DMS153 (cell line): ENCODE results near the gene CACNB3.

Experiments used
- DNase-seq: peaks from one replicate; lab custom pipeline; 2025; lab: John Stamatoyannopoulos, UW

CACNB3 gene

DNA sequence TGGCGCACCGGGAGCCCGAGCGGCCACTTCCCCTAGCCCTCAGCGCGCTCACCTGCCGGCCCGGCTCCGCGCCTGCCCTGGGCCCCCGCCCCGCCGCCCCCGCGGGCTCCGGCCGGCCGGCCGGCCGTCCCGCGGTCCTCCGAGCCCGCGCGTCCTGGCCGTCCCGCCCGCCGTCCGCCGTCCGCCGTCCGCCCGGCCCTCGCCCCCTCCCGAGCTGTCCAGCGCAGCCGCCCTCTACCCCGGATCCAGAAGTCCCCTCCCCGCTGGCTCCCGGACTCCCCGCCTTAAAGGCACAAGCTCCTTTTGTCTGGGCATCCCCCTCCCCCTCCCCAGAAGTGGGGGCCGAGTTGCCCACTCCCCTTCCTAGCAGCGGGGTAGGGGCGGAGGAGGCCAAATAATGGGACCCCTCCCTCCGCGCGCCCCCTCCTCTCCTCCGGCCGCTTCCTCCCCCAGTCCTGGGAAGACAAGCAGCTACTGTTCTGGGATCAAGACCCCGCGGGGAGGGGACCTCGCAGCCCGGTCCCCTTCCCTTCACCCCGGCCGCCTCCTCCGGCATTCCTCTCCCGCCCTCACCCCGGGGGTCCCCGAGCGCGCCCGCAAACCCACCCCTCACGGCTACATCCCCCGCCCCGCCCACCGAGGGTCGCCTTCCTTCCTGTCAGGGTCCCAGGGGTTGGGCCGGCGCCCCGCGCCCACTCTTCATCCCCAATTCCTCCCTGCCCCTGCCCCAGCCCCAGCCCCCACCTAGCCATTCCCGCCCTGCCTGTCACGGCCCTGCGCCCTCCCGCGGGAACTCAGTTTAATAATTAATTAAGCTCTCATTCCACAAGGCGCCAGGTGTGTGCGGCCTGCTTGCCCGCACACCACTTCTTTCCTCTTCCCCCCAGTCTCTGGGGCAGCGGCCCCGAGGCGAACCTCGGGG lies 29.2 kb upstream of the CACNB3 start, which contains the start of gene ADCY6:
TSS of gene ADCY6 (minus strand) at position 236 of the 922 bp plus-strand sequence. CDS start 5,655 bp downstream, outside the sequence.
- DNase-seq = no peak

GRCh38 chr12:48789858-48790326 lies 28.4 kb upstream of the CACNB3 start:
- DNase-seq = no peak

DNA sequence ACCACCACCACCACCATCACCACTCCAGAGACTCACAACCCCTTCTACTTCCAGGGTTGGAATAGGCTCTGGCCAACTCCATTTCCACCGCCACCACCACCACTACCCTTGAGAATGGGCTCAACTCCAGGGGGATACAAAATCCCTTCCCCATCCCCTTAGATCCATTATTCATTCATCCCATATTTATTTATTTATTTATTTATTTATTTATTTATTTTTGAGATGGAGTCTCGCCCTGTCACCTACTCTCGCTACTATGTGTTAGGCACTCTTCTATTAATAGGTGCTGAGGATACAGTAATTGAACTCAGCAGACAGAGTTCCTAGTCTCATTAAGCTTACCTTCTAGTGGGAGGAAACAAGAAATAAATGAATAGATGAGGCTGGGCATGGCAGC lies 24.6 kb upstream of the CACNB3 start:
- DNase-seq = no peak

DNA sequence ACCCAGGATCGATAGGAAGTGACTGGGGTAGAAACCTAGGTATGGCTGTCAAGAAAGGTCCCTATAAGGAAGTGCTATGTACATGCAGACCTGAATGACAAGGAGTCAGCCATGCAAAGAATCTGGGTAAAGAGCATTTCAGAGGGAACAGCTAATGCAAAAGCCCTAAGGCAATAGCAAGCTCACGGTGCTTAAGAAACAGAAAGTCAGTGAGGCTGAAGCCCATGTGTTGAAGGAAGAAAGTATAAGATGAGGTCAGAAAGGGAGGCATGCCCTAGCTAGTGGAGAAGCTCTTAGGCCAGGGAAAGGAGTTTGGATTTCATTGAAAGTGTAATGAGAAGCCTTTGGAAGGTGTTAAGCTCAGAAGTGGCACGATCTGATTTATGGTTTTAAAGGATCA lies 23.4 kb upstream of the CACNB3 start:
- no peak for DNase-seq

DNA sequence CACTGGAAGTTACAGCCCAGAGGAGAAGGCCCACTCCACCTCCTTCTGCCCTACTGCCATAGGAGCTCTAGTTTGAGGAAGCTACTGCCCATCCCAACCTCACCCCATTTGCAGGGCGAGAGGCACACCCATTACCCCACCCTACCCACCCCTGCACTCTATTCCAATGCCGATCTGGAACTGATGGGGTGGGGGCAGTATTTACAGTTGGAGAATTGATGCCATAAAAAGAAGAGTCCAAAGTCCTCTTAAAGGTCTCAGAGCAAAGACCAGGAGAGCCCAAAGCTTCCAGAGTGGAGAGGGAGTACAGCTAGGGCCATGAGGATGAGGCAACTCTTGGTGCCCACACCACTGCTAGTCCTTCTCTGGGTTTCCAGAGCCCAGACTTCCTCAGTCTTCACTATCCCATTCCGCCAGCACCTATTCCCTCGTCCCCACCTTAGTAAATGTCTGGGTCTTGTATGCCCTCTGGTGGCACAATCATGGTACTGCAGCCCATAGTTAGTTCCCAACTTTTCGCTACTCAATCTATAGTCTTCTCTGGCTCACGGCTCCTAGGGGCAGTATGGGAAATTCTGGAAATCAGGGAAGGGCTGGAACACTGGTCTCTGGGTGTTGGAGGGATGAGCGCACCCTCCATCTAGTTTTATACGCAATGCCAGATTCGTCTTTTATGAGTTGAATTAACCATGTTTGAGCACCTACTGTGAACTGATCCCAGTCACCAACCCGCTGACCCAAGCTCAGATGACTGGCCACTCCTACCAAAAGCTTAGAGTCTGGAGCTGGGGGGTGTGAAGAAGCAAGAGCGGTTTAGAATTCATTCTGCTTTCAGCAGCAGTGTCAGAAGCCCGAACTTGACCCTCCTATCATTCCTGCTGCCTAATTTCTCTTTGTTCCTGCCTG lies 22.5 kb upstream of the CACNB3 start:
- DNase-seq = peak; percentile 69

DNA sequence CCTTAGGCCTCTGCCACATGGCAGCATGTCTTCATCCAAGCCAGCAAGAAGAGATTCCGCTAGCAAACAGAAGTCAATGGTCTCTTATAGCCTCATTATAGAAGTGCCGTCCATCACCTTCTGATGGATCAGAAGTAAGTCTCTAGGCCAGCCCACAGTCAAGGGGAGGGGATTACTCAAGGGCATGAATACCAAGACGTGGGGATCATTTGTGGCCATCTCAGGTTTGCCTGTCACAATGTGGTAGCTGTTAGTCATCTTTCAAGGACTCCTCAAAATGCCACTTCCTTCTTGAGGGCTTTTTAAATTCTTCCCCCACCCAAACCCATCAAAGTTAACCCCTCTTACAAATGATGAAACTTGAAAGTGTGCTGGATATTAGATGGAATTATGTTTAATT lies 21.3 kb upstream of the CACNB3 start:
- no peak for DNase-seq

GRCh38 chr12:48800457-48800856 lies 17.8 kb upstream of the CACNB3 start:
- no peak for DNase-seq

DNA sequence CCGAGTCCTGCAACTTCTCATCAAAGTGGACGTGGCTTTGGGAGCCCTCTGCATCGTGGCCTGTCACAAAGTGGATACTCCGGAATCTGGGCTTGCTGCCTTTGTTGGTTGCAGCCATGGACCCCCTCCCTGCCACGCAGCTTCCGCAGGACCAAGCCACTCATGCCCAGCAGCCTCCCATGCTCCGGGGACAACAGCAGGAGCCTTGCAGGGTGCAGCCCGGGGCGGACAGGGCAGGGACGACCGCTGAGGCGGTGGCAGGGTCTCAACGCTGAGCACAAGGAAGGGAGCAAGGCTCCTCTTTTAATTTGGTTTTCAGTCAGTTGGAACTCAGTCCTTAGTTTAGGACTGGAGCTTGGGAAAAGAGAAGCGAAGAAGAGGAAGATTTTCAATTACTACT lies 17.3 kb upstream of the CACNB3 start:
- DNase-seq = no peak

- no peak for DNase-seq
Observed at GRCh38 chr12:48803675-48804074, 14.6 kb upstream of the CACNB3 start.

- DNase-seq = no peak
Observed at GRCh38 chr12:48807981-48808380, 10.3 kb upstream of the CACNB3 start.

GRCh38 chr12:48810903-48811431 lies 7.3 kb upstream of the CACNB3 start:
- no peak for DNase-seq

DNA sequence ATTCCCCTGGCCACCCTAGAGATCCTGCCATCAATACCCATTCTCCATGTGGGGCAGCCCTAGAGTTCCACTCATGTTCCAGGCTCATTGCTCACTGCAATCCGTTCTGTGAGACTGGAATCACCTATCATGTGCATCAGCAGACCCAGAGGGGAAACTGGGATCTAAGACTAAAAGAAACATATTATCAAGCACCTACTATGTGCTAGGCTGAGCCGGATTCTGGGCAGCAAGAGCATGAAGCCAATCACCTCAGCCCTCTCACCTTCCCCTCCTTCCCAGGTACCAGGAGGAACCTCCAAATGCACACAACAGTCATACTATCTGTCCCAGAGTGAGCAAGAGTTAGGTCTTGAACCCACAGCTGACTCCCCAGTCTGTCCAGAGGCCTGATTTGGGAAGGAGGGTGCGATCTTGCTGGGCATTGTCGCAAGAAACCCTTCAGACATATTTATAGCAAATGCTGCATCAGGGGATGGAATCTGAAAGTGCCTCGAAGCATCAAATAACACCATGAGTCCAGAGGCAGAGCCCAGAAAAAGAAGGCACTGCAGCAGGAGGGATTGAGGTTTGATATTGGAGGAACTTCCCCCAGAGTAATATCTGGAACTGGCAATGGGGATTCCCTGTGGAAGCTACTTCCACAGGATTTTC lies 6.7 kb upstream of the CACNB3 start:
- no peak for DNase-seq

DNA sequence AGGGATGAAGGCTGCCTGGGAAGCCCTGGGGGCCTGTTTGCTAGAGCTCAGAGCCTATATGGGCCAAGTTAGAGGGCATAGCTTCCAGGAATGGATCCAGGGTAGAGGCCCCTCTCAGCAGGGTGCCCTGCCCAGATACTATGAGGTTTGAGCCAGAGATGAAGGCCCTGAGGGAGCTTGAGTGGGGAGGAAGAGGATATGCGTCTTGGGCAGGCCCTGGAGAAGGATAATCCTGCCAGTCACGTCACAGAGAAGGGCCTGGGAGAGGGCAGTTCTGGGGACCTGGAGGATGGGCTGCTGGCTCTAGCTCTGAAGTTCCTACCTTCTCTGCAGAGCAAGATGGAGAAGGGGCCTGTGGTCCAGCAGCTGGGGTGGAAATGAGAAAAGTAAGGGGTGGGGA lies 5.9 kb upstream of the CACNB3 start:
- no peak for DNase-seq

DNA sequence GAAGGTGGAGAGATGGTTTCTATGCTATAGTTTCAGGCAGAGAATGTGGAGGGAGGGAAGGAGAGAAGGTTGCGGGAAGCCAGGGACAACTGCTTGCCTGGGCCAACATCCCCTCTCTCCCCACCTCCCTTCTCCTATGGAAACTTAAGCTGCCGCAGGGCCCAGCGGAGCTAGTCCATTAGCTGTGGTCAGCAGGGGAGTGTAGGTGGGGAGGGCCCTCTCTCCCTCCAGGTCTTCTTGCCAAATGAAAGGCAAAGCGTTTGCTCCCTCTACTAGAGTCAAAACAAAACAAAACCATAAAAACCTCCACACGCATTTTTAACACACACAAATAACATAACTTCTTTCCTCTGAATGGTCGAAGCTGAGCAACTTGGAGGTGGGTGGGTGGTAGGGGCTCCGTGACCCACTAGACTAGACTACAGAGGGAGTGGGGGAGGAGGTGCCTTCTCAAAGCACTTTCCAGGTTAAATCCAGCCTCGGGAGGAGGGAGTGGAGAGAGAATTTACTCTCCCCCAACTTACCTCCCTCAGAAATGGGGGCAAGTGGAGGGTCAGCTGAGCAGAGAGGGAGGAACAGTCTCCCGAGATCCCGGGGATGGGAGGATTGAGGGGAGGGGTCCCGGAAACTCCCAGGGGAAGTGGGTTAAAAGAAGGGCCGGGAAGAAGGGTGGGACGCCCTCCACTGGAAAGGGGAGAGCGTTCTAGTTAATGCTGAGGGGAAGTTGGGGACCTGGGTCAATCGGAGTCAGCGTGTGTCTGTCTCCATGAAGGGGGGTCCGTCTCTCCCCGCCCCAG lies 4.6 kb upstream of the CACNB3 start:
- no peak for DNase-seq

- DNase-seq = peak; percentile 24
Observed at GRCh38 chr12:48814262-48815125, 3.8 kb upstream of the CACNB3 start.

- peak; percentile 82 for DNase-seq
Observed at GRCh38 chr12:48815126-48816110, 2.9 kb upstream of the CACNB3 start.

DNA sequence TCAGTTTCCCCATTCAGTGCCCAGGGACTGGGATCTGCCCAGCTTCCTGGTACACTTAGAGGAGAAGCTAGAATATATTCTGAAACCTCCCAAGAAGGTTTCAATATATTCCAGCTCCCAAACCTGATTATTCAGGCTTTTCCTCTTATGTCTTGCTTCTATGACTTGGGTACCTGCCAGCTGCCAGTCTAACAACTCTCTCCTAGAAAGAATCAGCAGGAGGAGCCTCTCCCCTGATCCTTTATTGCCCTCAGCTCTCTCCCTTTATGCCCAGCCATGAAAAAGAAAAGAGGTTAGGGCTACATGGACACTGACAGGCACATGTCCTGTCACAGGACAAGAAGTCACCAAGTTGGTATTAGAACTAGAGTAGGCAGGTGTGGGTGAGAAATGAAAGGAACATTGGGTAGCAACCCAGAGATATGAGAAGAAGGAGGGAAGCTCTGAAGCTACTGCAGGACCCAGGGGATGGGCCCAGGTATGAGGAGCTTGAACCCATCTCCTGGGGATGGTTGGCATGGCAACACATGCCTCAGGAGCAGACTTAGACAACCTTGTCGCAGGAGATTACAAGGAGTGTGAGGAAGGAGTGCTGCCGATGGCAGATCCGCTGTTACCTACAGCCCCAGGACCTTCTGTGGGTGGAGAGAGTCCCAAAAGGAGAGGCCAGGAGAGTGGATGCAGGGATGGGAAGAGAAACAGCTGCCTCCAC lies 2.0 kb upstream of the CACNB3 start:
- DNase-seq = no peak
